Heart left ventricle (tissue), 16 donors: ENCODE measurements around the gene ENOX1. TPM values are rescaled to one million over a fixed set of nuclear protein-coding genes. Genes with fewer than 3 reads are reported as not detected.
"Not testable (repeated sequence)": the region's sequence is repeated elsewhere in the genome, so short reads cannot be mapped to it uniquely, and the experiment has no call there.

ENCODE experiments used
- ATAC-seq, 4 donors: fragments of 200-7000 bp; cut with Tn5 transposase; one replicate each; pipeline ENCODE4 v1.9.1; 2020 to 2022; ENCODE audit warnings: moderate library complexity in 4 of 4, mild to moderate bottlenecking in 3 of 4, moderate number of reproducible peaks in 1 of 4
- DNase-seq, 5 donors: peaks; one replicate each; pipeline ENCODE4 v3.0.0-alpha.2; 2020
- H3K27ac ChIP-seq, 12 donors: fragments of 200-600 bp; sonication (generic) in 4 of 12; one replicate each; pipeline versions ENCODE4 v1.5.0 to v1.8.0; 2016 to 2022; ENCODE audit warnings: mild to moderate bottlenecking in 2 of 12
- H3K27me3 ChIP-seq, 9 donors: fragments of 200-600 bp; sonication (generic) in 2 of 9; one replicate each; pipeline versions ENCODE4 v1.5.1 to v1.8.0; 2016 to 2022; ENCODE audit warnings: mild to moderate bottlenecking in 3 of 9
- H3K36me3 ChIP-seq, 9 donors: fragments of 200-600 bp; sonication (generic) in 2 of 9; one replicate each; pipeline versions ENCODE4 v1.5.0 to v1.8.0; 2018 to 2022; ENCODE audit warnings: mild to moderate bottlenecking in 2 of 9
- H3K4me1 ChIP-seq, 12 donors: fragments of 200-600 bp; sonication (generic) in 4 of 12; one replicate each; pipeline versions ENCODE4 v1.5.0 to v1.8.0; 2016 to 2022; ENCODE audit warnings: mild to moderate bottlenecking in 3 of 12
- H3K4me3 ChIP-seq, 12 donors: fragments of 200-600 bp; sonication (generic) in 4 of 12; one replicate each; pipeline versions ENCODE4 v1.5.0 to v1.8.0; 2017 to 2022; ENCODE audit warnings: mild to moderate bottlenecking in 9 of 12, moderate library complexity in 4 of 12
- H3K9me3 ChIP-seq, 12 donors: fragments of 200-600 bp; sonication (generic) in 4 of 12; one replicate each; pipeline versions ENCODE4 v1.5.0 to v1.8.0; 2016 to 2022; ENCODE audit warnings: mild to moderate bottlenecking in 1 of 12
- POLR2A ChIP-seq, 2 donors: fragments of 450-650 bp; IDR thresholded peaks; one replicate each; pipeline ENCODE4 v1.6.1; 2017; ENCODE audit warnings: antibody characterized with exemption in 2 of 2, mild to moderate bottlenecking in 2 of 2, moderate library complexity in 2 of 2
- WGBS, 4 donors: extraction: QIAGEN DNeasy Blood & Tissue Kit in 2 of 4; methylation state at CpG; one replicate each; pipeline versions ENCODE4 v1.1.5 to v1.1.7; 2013 to 2018; 5-methylcytosine and 5-hydroxymethylcytosine counted together
- intact Hi-C, 10 donors: fragments of 100-400 bp; cut with DNase I; formaldehyde crosslinking; loops; one replicate each; pipeline versions ENCODE4 v1.11.1 to v1.14.2; 2022
- long read RNA-seq, 3 donors: library from polyadenylated mRNA; unstranded; transcript quantifications; one replicate each; pipeline ENCODE4 v2.0.0, GENCODE V29; 2020 to 2021
- polyA plus RNA-seq, 2 donors: library from polyadenylated mRNA; stranded (reverse); fragments of 200-250 nt; gene quantifications; one replicate each; pipeline ENCODE4 v1.2.3, GENCODE V29; 2013
- total RNA-seq, 9 donors: library from RNA; depleted of rRNA in 2 of 9; stranded (reverse); fragments of >200 nt in 2 of 9; fragmentation: NEBNext Ultra II Directional in 3 of 9; extraction: Animal tissue kit (Norgen Biotek cat#: 25700) in 3 of 9; gene quantifications; one replicate each; pipeline versions ENCODE4 v1.1.0 to v1.2.4, GENCODE V29; 2016 to 2023
- TF ChIP-seq, protein P1 (sequence below), 12 donors: fragments of 200-600 bp; sonication (generic) in 4 of 12; IDR thresholded peaks; one replicate each; pipeline versions ENCODE4 v1.5.0 to v1.8.0; 2018 to 2022; ENCODE audit warnings: antibody characterized with exemption in 12 of 12, mild to moderate bottlenecking in 5 of 12
- donor health status: ischemic (EF 13 %, LVEDD 7.1; RV severe dilation, severe dysfunction).
- donor health status: healthy with polysubstance abuse.
- donor health status: DM: no; HTN: yes; CAD: no.
- donor health status: DM: no; HTN: no; CAD: no.
- donor health status: ischemic (EF 25% LVEDD 6.9; RV normal size, moderate dysfunction).
- donor health status: ischemic (EF 25% LVEDD 5.7; RV mildly dilated, moderate dysfunction).
- donor health status: healthy.
- donor health status: DM: yes; HTN: yes; CAD: no.
- donor health status: ischemic (EF 35%, LVEDD 5.7; RV mildly dilated, moderate dysfunction).
- donor health status: nonischemic (EF 11% LVEDD 7.7; RV severe dilation, severe dysfunction).
- donor health status: DM: yes; HTN: yes; CAD: no.
- donor health status: PGD.
- donor health status: ischemic (EF 29% LVEDD 5.4; RV normal size, mild dysfunction).
- donor health status: nonischemic (EF 23%, LVEDD 6.1; RV moderate dilation, normal function).

Gene ENOX1
- total RNA-seq: 10 to 100 TPM in 1 of 9 donors, 1 to 10 TPM in 8; 3.7 to 10.1 (median 5.5) TPM
- polyA plus RNA-seq: 1 to 10 TPM; 2.0 to 2.9 TPM
- long read RNA-seq, donor 1, partial matches to known transcripts: 4 of 9 reads
- long read RNA-seq, donor 1, other reads (novel, unspliced or antisense): 5 of 9 reads
- long read RNA-seq, donor 2, partial matches to known transcripts: 4 of 29 reads
- long read RNA-seq, donor 2, other reads (novel, unspliced or antisense): 25 of 29 reads
- long read RNA-seq, donor 3, partial matches to known transcripts: 2 of 12 reads
- long read RNA-seq, donor 3, other reads (novel, unspliced or antisense): 9 of 12 reads

- Histone ChIP-seq H3K27me3 (peaks cover 0 to 35% (median 0%) of the 10 kb centered on the region in 9 donors), H3K27ac (peak within 1 kb of the TSS; percentile 35 to 88 (median 82)), H3K4me3 (peak within 1 kb of the TSS; percentile 39 to 86 (median 70)), H3K9me3 (no peaks in the 10 kb centered on the region), H3K36me3 (no peaks in the 10 kb centered on the region), H3K4me1 (peaks cover 0 to 38% (median 9%) of the 10 kb centered on the region in 12 donors)
- DNase-seq (peak; percentile 68 to 87 (median 81)), ATAC-seq (peak; percentile 57 to 85 (median 84))
- intact Hi-C loops: loop anchor here in 7 of 10 donors (2.0 to 10.0 kb wide), 12 partner anchors 100 to 700 kb away; no protein-coding TSS in a partner anchor
- TF ChIP-seq POLR2A (IDR thresholded peaks at IDR 0.05): no peak
- TF ChIP-seq, protein P1, sequence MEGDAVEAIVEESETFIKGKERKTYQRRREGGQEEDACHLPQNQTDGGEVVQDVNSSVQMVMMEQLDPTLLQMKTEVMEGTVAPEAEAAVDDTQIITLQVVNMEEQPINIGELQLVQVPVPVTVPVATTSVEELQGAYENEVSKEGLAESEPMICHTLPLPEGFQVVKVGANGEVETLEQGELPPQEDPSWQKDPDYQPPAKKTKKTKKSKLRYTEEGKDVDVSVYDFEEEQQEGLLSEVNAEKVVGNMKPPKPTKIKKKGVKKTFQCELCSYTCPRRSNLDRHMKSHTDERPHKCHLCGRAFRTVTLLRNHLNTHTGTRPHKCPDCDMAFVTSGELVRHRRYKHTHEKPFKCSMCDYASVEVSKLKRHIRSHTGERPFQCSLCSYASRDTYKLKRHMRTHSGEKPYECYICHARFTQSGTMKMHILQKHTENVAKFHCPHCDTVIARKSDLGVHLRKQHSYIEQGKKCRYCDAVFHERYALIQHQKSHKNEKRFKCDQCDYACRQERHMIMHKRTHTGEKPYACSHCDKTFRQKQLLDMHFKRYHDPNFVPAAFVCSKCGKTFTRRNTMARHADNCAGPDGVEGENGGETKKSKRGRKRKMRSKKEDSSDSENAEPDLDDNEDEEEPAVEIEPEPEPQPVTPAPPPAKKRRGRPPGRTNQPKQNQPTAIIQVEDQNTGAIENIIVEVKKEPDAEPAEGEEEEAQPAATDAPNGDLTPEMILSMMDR (IDR thresholded peaks at IDR 0.05): peak in 10 of 12 donors; percentile 5 to 49 (median 34)
- 0 to 1% (median 0%) methylated on average over 28 to 93 of the region's 93 CpGs for WGBS, 4 donors
Measured at GRCh38 chr13:43786766-43787517, at the start of gene ENOX1. Gene ENOX1, minus strand, starts transcription at chr13:43786972.

- no peak overlapping the region for H3K27ac ChIP-seq
- H3K4me1 ChIP-seq: peaks cover 0 to 4% (median 0%) of the 10 kb centered on the region in 12 donors
- intact Hi-C loops: no loop called here
- H3K4me3 ChIP-seq: no peak overlapping the region
- H3K9me3 ChIP-seq: no peaks in the 10 kb centered on the region
- H3K27me3 ChIP-seq: no peaks in the 10 kb centered on the region
- TF ChIP-seq, protein P1 (IDR thresholded peaks at IDR 0.05): no peak
- TF ChIP-seq POLR2A (IDR thresholded peaks at IDR 0.05): no peak
- no peak for DNase-seq
- H3K36me3 ChIP-seq: no peaks in the 10 kb centered on the region
- no peak for ATAC-seq
- whole genome bisulfite sequencing, 4 donors: 63 to 93% (median 89%) methylated on average over 2 of the region's 2 CpGs
Measured at GRCh38 chr13:43835701-43836100, 48.9 kb upstream of the ENOX1 start.

- H3K27ac ChIP-seq: no peak overlapping the region
- H3K36me3 ChIP-seq: no peaks in the 10 kb centered on the region
- H3K9me3 ChIP-seq: no peaks in the 10 kb centered on the region
- intact Hi-C loops: no loop called here
- peaks cover 0 to 4% (median 0%) of the 10 kb centered on the region in 12 donors for H3K4me1 ChIP-seq
- no peak for TF ChIP-seq POLR2A (IDR thresholded peaks at IDR 0.05)
- TF ChIP-seq, protein P1 (IDR thresholded peaks at IDR 0.05): no peak
- H3K27me3 ChIP-seq: no peaks in the 10 kb centered on the region
- H3K4me3 ChIP-seq: no peak overlapping the region
- WGBS, 4 donors: 69 to 77% (median 73%) methylated on average over 2 of the region's 2 CpGs
- DNase-seq (no peak), ATAC-seq (no peak)
Measured at GRCh38 chr13:43831088-43831487, 44.3 kb upstream of the ENOX1 start.

GRCh38 chr13:43830497-43830881, 43.7 kb upstream of the ENOX1 start:
- ATAC-seq (no peak), DNase-seq (no peak)
- Histone ChIP-seq H3K4me3 (no peak overlapping the region), H3K27ac (no peak overlapping the region), H3K9me3 (no peaks in the 10 kb centered on the region), H3K4me1 (peaks cover 0 to 4% (median 0%) of the 10 kb centered on the region in 12 donors), H3K36me3 (no peaks in the 10 kb centered on the region), H3K27me3 (no peaks in the 10 kb centered on the region)
- intact Hi-C loops: no loop called here
- TF ChIP-seq, protein P1 (IDR thresholded peaks at IDR 0.05): no peak
- TF ChIP-seq POLR2A (IDR thresholded peaks at IDR 0.05): no peak
- whole genome bisulfite sequencing, 4 donors: 74 to 81% (median 77%) methylated on average over 5 of the region's 5 CpGs

- WGBS, 4 donors: 91 to 100% (median 95%) methylated on average over 1 of the region's 1 CpG
- intact Hi-C loops, H3K27ac ChIP-seq, H3K4me1 ChIP-seq, H3K4me3 ChIP-seq, ATAC-seq, H3K27me3 ChIP-seq, H3K36me3 ChIP-seq, H3K9me3 ChIP-seq, DNase-seq: not testable (repeated sequence)
Measured at GRCh38 chr13:43824656-43825055, 37.9 kb upstream of the ENOX1 start.
